Adrenal gland (tissue), 19 donors: ENCODE data around the gene MRPL55. TPM values are rescaled to one million over a fixed set of nuclear protein-coding genes. Genes with fewer than 3 reads are reported as not detected.

Experiments used
- DNase-seq, 7 donors: peaks; one replicate each; pipeline ENCODE4 v3.0.0-alpha.2; 2019 to 2020
- H3K27ac ChIP-seq, 5 donors: fragments of 200-600 bp; sonication (generic) in 4 of 5; 1 replicate in 3 of 5; 2 replicates in 2 of 5; pipeline versions ENCODE4 v1.5.1 to v1.8.0; 2016 to 2020; ENCODE audit warnings: mild to moderate bottlenecking in 1 of 5
- H3K27me3 ChIP-seq: fragments of 200-600 bp; 2 replicates; pipeline ENCODE4 v1.8.0; 2021
- H3K36me3 ChIP-seq, 2 donors: fragments of 200-600 bp; replicated peaks in 1 of 2; 1 replicate in 1 of 2; 2 replicates in 1 of 2; pipeline versions ENCODE4 v1.5.1 to v1.8.0; 2018 to 2022
- H3K4me1 ChIP-seq, 2 donors: fragments of 200-600 bp; replicated peaks in 1 of 2; 1 replicate in 1 of 2; 2 replicates in 1 of 2; pipeline versions ENCODE4 v1.5.1 to v1.8.0; 2018 to 2021
- H3K4me3 ChIP-seq, 4 donors: fragments of 200-600 bp; sonication (generic) in 3 of 4; one replicate each; pipeline ENCODE4 v1.5.1; 2016 to 2018
- H3K9me3 ChIP-seq, 3 donors: fragments of 200-600 bp; sonication (generic) in 1 of 3; replicated peaks in 1 of 3; 1 replicate in 2 of 3; 2 replicates in 1 of 3; pipeline versions ENCODE4 v1.5.1 to v1.8.0; 2016 to 2021
- POLR2A ChIP-seq, 2 donors: fragments of 450-650 bp; IDR thresholded peaks; one replicate each; pipeline ENCODE4 v1.6.1; 2017; ENCODE audit warnings: antibody characterized with exemption in 2 of 2, mild to moderate bottlenecking in 2 of 2, moderate library complexity in 1 of 2
- WGBS, 4 donors: extraction: QIAGEN DNeasy Blood & Tissue Kit in 2 of 4; methylation state at CpG; one replicate each; pipeline versions ENCODE4 v1.1.5 to v1.1.7; 2013 to 2017; 5-methylcytosine and 5-hydroxymethylcytosine counted together
- intact Hi-C, 2 donors: fragments of 100-400 bp; cut with DNase I; formaldehyde crosslinking; loops; one replicate each; pipeline versions ENCODE4 v1.14.1 to v1.15.0; 2022 to 2023
- long read RNA-seq, 10 donors: library from polyadenylated mRNA in 3 of 10; unstranded in 2 of 10; stranded (forward) in 1 of 10; transcript quantifications; one replicate each; pipeline ENCODE4 v2.0.0 and lab custom pipeline, GENCODE V29; 2021 to 2026
- polyA plus RNA-seq, 3 donors: library from polyadenylated mRNA; stranded (reverse); fragments of 200-250 nt in 2 of 3; fragments of 350-450 nt in 1 of 3; fragmentation: Illumina TruSeq in 1 of 3; extraction: RNeasy Lipid Tissue Mini Kit (QIAGEN cat#74804) in 1 of 3; gene quantifications; one replicate each; pipeline ENCODE4 v1.2.3, GENCODE V29; 2013 to 2014
- total RNA-seq, 9 donors: library from RNA; depleted of rRNA in 4 of 9; stranded (reverse); fragments of >200 nt in 4 of 9; fragments of 120-200 nt in 1 of 9; fragmentation: NEBNext Ultra II Directional in 1 of 9; extraction: Animal tissue kit (Norgen Biotek cat#: 25700) in 1 of 9; gene quantifications; one replicate each; pipeline versions ENCODE4 v1.1.0 to v1.2.4, GENCODE V29; 2013 to 2023
- TF ChIP-seq, protein P1 (sequence below), 6 experiments: fragments of 450-650 bp in 4 of 6; fragments of 200-600 bp in 2 of 6; sonication (generic) in 1 of 6; IDR thresholded peaks; 1 replicate in 5 of 6; 2 replicates in 1 of 6; pipeline versions ENCODE4 v1.5.1 to v1.8.0; 2016 to 2021; ENCODE audit warnings: antibody characterized with exemption in 6 of 6, mild to moderate bottlenecking in 2 of 6, moderate library complexity in 1 of 6
- donor health status: healthy with polysubstance abuse.
- donor health status: Bipolar disorder and iron deficiency.
- donor health status: DM: yes; HTN: yes; CAD: no.
- donor health status: DM: no; HTN: no; CAD: no.
- donor health status: DM: no; HTN: no; CAD: no.
- donor health status: DM: yes; HTN: yes; CAD: no.

The MRPL55 gene
- total RNA-seq (100 to 1,000 TPM in 2 of 9 donors, 10 to 100 TPM in 7; 56.4 to 120 (median 67.6) TPM), polyA plus RNA-seq (100 to 1,000 TPM in 2 of 3 donors, 10 to 100 TPM in 1; 25.1 to 309 (median 303) TPM)
- long read RNA-seq, donor 1, transcript MRPL55-204 (4 exons, 661 nt): major isoform, 11 of 35 reads
- long read RNA-seq, donor 1, transcript MRPL55-225 (2 exons, 848 nt): minor isoform, 6 of 35 reads
- long read RNA-seq, donor 1, transcript MRPL55-209 (3 exons, 1,212 nt): minor isoform, 7 of 35 reads
- long read RNA-seq, donor 1, partial matches to known transcripts: 0 of 35 reads
- long read RNA-seq, donor 1, other reads (novel, unspliced or antisense): 0 of 35 reads
- long read RNA-seq, donor 2, transcript MRPL55-225 (2 exons, 848 nt): major isoform, 7 of 23 reads
- long read RNA-seq, donor 2, partial matches to known transcripts: 0 of 23 reads
- long read RNA-seq, donor 2, other reads (novel, unspliced or antisense): 0 of 23 reads
- long read RNA-seq, donor 3, transcript MRPL55-204 (4 exons, 661 nt): major isoform, 8 of 21 reads
- long read RNA-seq, donor 3, partial matches to known transcripts: 0 of 21 reads
- long read RNA-seq, donor 3, other reads (novel, unspliced or antisense): 0 of 21 reads
- long read RNA-seq, donor 4, transcript MRPL55-204 (4 exons, 661 nt): major isoform, 14 of 52 reads
- long read RNA-seq, donor 4, transcript MRPL55-203 (5 exons, 744 nt): minor isoform, 8 of 52 reads
- long read RNA-seq, donor 4, partial matches to known transcripts: 0 of 52 reads
- long read RNA-seq, donor 4, other reads (novel, unspliced or antisense): 19 of 52 reads
- long read RNA-seq, donor 5, transcript MRPL55-217 (4 exons, 565 nt): minor isoform, 6 of 102 reads
- long read RNA-seq, donor 5, transcript MRPL55-204 (4 exons, 661 nt): minor isoform, 12 of 102 reads
- long read RNA-seq, donor 5, transcript MRPL55-201 (5 exons, 632 nt): minor isoform, 8 of 102 reads
- long read RNA-seq, donor 5, transcript MRPL55-203 (5 exons, 744 nt): major isoform, 13 of 102 reads
- long read RNA-seq, donor 5, partial matches to known transcripts: 6 of 102 reads
- long read RNA-seq, donor 5, other reads (novel, unspliced or antisense): 46 of 102 reads
- long read RNA-seq, donor 6, transcript MRPL55-203 (5 exons, 744 nt): major isoform, 31 of 69 reads
- long read RNA-seq, donor 6, transcript MRPL55-201 (5 exons, 632 nt): minor isoform, 6 of 69 reads
- long read RNA-seq, donor 6, transcript MRPL55-217 (4 exons, 565 nt): minor isoform, 5 of 69 reads
- long read RNA-seq, donor 6, partial matches to known transcripts: 0 of 69 reads
- long read RNA-seq, donor 6, other reads (novel, unspliced or antisense): 17 of 69 reads
- long read RNA-seq, donor 7, partial matches to known transcripts: 0 of 12 reads
- long read RNA-seq, donor 7, other reads (novel, unspliced or antisense): 0 of 12 reads
- long read RNA-seq, donor 8, transcript MRPL55-203 (5 exons, 744 nt): major isoform, 5 of 22 reads
- long read RNA-seq, donor 8, partial matches to known transcripts: 0 of 22 reads
- long read RNA-seq, donor 8, other reads (novel, unspliced or antisense): 0 of 22 reads
- long read RNA-seq, donor 9, partial matches to known transcripts: 0 of 17 reads
- long read RNA-seq, donor 9, other reads (novel, unspliced or antisense): 0 of 17 reads
- long read RNA-seq, donor 10, transcript MRPL55-209 (3 exons, 1,212 nt): major isoform, 8 of 20 reads
- long read RNA-seq, donor 10, partial matches to known transcripts: 0 of 20 reads
- long read RNA-seq, donor 10, other reads (novel, unspliced or antisense): 0 of 20 reads

DNA sequence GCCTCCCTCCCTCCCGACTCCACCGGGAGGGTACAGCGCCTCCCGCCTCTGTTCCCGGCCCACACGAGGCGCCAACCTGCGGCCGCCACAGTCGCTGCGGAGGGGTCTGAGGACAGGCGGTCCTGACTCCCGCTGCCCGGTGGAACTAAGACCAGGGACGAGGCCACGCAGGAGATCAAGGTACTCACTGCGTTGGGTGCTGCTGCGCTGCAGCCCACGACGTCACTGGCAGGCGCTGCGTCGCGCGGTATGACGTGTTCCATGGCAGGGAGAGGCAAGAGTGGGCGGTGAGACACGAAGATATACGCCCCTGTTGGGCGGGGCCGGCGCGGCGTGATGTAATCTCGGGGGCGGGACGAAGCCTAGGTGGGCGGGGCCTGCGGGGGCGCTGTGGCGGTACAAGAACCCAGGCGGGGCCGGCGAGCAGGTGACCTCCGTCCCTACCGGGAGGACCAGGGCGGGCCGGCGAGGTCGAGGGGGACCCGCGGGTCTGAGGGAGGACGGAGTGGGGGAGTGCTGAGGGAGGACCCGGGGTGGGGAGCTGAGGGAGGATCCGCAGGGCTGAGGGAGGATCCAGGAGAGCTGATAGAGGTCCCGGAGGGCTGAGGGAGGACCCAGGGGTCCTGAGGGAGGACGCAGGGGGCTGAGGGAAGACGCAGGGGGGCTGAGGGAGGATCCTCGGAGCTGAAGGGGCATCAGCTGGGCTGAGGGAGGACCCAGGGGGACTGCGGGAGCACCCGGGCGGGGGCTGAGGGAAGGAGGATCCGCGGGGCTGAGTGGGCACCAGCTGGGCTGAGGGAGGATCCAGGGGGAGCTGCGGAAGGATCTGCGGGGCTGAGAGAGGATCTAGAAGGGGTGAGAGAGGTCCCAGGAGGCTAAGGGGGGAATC lies at the start of gene MRPL55:
Gene MRPL55, minus strand, starts transcription at position 227 of the 889 bp plus-strand sequence. CDS start 1,039 bp downstream, outside the sequence.
- Histone ChIP-seq H3K27me3 (no peaks in the 10 kb centered on the region), H3K36me3 (peaks cover 0 to 23% of the 10 kb centered on the region in 2 donors), H3K9me3 (no peaks in the 10 kb centered on the region), H3K4me3 (peak within 1 kb of the TSS; percentile 67 to 100 (median 90)), H3K27ac (peak within 1 kb of the TSS; percentile 26 to 94 (median 90)), H3K4me1 (peaks cover 8 to 22% of the 10 kb centered on the region in 2 donors)
- intact Hi-C loops: no loop called here
- TF ChIP-seq, protein P1, sequence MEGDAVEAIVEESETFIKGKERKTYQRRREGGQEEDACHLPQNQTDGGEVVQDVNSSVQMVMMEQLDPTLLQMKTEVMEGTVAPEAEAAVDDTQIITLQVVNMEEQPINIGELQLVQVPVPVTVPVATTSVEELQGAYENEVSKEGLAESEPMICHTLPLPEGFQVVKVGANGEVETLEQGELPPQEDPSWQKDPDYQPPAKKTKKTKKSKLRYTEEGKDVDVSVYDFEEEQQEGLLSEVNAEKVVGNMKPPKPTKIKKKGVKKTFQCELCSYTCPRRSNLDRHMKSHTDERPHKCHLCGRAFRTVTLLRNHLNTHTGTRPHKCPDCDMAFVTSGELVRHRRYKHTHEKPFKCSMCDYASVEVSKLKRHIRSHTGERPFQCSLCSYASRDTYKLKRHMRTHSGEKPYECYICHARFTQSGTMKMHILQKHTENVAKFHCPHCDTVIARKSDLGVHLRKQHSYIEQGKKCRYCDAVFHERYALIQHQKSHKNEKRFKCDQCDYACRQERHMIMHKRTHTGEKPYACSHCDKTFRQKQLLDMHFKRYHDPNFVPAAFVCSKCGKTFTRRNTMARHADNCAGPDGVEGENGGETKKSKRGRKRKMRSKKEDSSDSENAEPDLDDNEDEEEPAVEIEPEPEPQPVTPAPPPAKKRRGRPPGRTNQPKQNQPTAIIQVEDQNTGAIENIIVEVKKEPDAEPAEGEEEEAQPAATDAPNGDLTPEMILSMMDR (IDR thresholded peaks at IDR 0.05): no peak
- TF ChIP-seq POLR2A (IDR thresholded peaks at IDR 0.05): peak; percentile 73 to 97
- 1 to 2% (median 1%) methylated on average over 25 to 66 of the region's 66 CpGs for WGBS, 4 donors
- DNase-seq: peak; percentile 95 to 99 (median 98)

GRCh38 chr1:228158151-228159007 lies 49.3 kb upstream of the MRPL55 start:
- H3K4me3 ChIP-seq: no peak overlapping the region
- no peaks in the 10 kb centered on the region for H3K9me3 ChIP-seq
- no peaks in the 10 kb centered on the region for H3K36me3 ChIP-seq
- intact Hi-C loops: no loop called here
- DNase-seq: peak in 1 of 7 donors; percentile 8
- H3K4me1 ChIP-seq: no peaks in the 10 kb centered on the region
- peaks cover 7% of the 10 kb centered on the region for H3K27me3 ChIP-seq
- no peak for TF ChIP-seq POLR2A (IDR thresholded peaks at IDR 0.05)
- TF ChIP-seq, protein P1 (IDR thresholded peaks at IDR 0.05): no peak
- no peak overlapping the region for H3K27ac ChIP-seq
- WGBS, 4 donors: 27 to 65% (median 39%) methylated on average over 37 to 98 of the region's 98 CpGs
